Measurements from ENCODE around the gene SCN1A.
A peak's percentile ranks its signal among the peaks of the same experiment; 100 is the strongest.

The SCN1A gene

DNA sequence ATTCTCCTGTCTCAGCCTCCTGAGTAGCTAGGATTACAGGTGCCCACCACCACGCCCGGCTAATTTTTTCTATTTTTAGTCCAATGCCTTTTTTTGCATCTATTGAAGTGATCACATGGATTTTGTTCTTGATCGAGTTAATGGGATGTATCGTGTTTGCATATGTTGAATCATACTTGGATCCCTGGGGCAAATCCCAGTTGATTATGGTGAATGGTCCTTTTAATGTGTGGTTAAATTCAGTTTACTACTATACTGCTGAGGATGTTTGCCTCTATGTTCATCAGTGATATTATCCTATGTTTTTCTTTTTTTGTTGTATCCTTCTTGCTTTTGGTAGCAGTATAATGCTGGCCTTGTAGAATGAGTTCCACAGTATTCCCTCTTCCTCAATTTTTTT is 166.0 kb downstream of the SCN1A start:
- no peak for DNase-seq

DNA sequence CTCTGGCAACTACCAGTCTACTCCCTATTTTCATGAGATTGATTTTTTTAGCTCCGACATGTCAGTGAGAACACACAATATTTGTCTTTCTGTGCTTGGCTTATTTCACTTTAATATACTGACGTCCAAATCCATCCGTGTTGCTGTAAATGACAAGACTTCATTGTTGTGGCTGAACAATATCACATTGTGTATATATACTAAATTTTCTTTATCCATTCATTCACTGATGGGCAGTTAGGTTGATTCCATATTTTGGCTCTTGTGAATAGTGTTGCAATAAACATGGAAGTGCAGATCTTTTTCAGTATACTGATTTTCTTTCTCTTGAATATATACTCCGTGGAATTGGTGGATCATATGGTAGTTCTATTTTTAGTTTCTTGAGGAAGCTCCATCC is 168.4 kb downstream of the SCN1A start:
- no peak for DNase-seq

DNA sequence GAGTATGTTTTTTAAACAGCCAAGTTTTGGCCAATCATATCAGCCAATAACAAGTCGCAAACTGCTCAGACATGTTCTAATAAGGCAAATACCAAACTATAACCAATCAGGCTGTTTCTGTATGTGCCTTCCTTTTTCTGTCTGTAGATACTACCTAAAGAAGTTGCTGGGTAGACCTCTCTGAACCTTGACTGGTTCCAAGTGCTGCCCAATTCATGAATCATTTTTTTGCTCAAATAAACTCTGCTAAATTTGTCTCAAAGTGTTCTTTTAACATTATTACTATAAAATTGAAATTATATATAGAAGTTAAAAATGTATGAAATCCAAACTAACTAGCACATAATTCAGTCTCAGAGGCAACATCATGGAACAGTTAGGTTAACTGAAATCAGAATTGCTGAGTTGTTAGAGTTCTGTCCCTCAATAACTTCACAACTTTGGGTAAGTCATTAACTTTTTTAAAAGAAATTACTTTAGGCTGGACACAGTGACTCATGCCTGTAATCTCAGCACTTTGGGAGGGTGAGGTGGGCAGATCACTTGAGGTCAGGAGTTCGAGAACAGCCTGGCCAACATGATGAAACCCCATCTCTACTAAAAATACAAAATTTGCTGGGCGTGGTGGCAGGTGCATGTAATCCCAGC is 169.4 kb downstream of the SCN1A start:
- DNase-seq = no peak

DNA sequence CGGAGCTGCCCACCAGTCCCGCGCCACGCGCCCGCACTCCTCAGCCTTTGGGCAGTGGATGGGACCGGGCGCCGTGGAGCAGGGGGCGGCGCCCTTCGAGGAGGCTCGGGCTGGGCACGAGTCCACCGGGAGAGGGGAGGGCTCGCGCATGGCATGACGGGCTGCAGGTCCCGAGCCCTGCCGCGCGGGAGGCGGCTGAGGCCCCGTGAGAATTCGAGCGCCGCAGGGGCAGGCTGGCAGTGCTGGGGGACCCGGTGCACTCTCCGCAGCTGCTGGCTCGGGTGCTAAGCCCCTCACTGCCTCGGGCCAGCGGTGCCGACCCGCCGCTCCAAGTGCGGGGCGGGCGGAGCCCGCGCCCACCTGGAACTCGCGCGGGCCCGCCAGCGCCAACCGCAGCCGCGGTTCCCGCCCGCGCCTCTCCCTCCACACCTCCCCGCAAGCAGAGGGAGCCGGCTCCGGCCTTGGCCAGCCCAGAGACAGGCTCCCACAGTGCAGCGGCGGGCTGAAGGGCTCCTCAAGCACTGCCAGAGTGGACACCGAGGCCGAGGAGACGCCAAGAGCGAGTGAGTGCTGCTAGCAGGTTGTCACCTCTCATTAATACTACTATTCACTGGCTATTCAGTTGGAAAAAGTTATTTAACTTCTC is 170.7 kb downstream of the SCN1A start:
- DNase-seq = no peak

DNA sequence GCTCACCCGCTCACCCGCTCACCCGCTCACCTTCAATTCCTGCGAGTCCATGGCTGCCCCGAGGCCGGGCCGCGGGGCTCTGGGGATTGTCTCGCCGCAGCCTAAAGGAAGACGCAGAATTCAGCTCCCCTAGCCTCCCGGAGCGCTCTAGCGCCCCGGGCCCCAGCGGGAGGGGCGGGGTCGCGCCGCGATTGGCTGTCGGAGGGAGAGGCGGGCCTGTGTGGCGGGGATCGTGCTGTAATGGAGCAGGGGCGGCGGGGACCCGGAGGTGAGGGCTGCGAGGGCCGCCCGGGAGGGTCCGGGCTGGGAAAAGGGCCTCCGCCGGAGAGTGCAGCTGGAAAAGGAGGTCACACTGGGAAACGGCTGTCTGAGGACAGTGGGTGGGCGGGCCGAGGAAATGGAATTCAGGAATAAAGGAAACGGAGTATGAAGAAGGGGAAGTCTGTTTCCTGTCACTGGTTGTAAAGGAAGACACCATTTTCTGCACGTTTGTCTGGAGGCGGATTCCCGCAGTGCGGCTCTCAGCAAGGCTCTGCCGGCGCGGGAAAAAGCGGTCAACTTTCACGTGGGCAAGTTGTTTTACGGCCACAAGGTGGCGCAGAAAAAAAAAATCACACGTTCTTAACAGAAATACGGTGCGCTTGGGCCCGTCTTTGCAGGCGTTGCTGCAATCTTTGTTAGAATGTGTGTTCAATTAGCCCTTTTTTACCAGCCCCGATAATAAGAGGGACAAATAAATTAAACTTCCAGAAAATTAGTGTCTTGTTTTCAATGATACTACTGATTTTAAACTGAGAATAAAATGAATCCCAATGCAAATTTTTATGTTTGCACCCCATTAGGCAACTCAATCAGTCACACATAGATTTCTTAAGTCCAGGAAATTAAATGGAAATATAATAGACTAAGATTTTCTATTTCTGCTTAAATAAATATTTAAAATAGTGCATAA is 173.9 kb downstream of the SCN1A start, which contains the start of gene TTC21B:
TSS of gene TTC21B (minus strand) at position 122 of the 952 bp plus-strand sequence. CDS start at position 51, 71 bp downstream.
- peak; percentile 92 to 94 for DNase-seq

DNA sequence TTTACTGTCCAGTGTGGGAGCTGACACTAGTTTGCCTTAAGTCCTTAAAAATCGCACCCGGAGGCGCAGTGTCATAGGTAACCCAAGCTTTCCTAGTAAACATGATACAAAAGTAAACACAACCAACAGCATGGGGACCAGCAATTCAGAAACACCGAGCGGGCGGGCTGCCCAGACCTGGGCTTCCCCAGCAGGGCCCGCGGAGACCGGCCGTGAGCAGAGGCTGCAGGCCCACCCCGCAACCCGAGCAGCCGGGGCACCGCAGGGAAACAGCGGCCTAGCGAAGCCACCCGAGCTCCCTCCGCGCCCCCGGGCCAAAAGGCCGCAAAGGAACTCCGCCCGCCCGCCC is 174.5 kb downstream of the SCN1A start:
- DNase-seq = no peak

DNA sequence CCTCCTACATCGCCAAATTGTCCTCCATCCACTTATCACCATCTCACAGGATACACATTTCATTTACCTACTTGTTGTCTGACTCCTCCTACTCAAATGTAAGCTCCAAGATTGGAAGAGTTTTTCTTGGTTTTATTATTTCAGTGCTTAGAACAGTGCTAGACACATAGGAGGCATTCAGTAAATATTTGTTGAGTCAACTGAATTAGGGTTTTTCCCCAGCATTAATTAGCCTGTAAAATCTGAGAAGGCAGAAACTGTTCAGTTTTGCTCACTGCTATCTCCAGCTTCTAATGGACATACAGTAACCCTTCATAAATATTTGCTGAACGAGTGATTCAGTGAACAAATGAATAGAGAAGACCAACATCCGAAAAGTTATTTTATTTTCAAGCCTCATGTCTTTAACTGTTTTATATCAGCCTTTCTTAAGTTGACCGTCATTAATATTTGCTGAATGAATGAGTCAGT is 175.0 kb downstream of the SCN1A start:
- no peak for DNase-seq

DNA sequence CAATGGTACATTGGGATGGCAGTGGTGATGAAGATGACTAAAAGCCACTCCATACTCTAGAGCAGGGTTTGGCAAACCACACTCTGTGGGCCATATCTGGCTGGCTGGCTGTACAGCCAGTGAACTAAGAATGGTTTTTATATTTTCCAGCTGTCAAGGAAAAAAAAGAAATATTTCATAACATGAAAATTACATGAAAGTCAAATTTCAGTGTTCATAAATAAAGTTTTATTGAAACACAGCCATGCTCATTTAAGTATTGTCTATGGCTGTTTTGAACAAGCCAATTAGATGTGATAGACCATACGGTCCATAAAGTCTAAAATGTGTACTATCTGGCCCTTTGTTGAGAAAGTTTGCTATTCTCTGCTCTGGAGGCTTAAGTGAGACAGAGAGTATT is 175.7 kb downstream of the SCN1A start:
- no peak for DNase-seq

DNA sequence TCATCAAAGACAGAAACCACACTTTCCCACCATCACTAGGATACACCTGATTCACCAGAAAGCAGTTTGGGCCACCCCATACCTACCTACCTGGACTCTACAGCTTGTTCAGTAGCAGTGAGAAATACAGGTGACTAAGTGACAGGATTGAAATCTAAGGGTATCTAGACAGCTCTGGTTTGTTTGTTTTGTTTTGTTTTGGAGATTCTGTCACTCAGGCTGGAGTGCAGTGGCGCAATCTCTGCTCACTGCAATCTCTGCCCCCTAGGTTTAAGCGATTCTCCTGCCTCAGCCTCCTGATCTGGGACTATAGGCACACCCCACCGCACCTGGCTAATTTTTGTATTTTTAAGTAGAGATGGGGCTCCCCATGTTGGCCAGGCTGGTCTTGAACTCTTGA is 177.4 kb downstream of the SCN1A start:
- no peak for DNase-seq

DNA sequence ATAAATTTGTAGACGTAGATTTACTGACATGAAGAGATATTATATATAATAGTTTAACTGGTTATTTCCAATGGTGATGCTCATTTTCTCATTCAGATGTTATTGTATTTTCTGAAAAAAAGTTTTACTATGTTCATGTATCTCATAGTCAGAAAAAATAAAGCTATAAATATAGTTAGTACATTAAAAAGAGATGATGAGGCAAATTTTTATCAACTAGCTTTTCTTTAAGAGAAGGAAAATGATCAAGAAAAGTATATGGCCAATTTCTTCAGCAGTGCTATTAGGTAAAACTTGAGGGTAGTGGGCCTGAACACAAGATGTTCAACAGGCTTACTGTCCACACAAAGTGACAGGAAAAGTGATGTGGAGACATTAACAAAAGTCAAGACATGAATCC is 186.0 kb downstream of the SCN1A start:
- DNase-seq = no peak

DNA sequence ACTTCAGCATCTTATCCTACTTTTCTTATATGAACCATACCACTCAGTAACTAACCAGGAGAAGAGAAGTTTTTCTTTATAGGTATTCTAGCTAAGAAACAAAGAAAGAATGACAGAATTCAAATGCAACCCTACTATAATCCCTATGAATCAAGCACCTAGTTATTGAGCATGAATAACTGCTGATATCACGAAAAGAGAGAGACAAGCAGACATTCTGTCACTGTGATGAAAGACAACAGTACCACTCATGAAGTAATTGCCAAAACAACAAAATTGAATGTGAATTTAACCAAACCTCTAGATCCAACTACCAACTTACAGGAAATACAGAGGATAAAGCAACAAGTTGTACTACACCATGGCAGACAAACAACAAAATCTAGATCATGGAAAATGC is 189.6 kb downstream of the SCN1A start:
- DNase-seq = no peak

All from activated CD4-positive, alpha-beta T cell treated with anti-CD3 and anti-CD28 coated beads for 4 hours (primary cell).